PC-3 (cell line): ENCODE measurements around the gene POLR2E. TPM values are rescaled to one million over a fixed set of nuclear protein-coding genes. Genes with fewer than 3 reads are reported as not detected.

ENCODE experiments used
- ATAC-seq: fragments of 200-7000 bp; cut with Tn5 transposase; 2 replicates; pipeline ENCODE4 v1.9.1; 2020; ENCODE audit warnings: mild to moderate bottlenecking, moderate library complexity
- BruUV-seq: library from RNA; stranded (reverse); fragments of 400-500 nt; replicated peaks from 2 replicates; lab custom pipeline; 2021; lab: Mats Ljungman, UMichigan
- CTCF ChIA-PET: fragments of 300-600 bp; sonication (Branson Sonifier 250); formaldehyde crosslinking; loops from one replicate; lab custom pipeline; 2022; ENCODE audit warnings: antibody characterized with exemption; lab: Charles Lee
- POLR2A ChIA-PET: fragments of 300-600 bp; sonication (Branson Sonifier 250); formaldehyde crosslinking; loops from one replicate; lab custom pipeline; 2022; ENCODE audit warnings: antibody characterized with exemption; ENCODE audit not compliant: unreplicated experiment; lab: Charles Lee
- DNase-seq: peaks from one replicate; pipeline ENCODE4 v3.0.0-alpha.2; 2015
- H2AFZ ChIP-seq: fragments of 300-600 bp; sonication (generic); 2 replicates; pipeline ENCODE4 v1.6.0; 2016; ENCODE audit warnings: antibody characterized with exemption, low read length
- H3F3A ChIP-seq: fragments of 300-600 bp; sonication (generic); one replicate; pipeline ENCODE4 v1.6.0; 2017; ENCODE audit warnings: antibody characterized with exemption, low read length, control low read depth, mild to moderate bottlenecking; ENCODE audit not compliant: unreplicated experiment
- H3K27ac ChIP-seq: fragments of 300-600 bp; sonication (generic); 2 replicates; pipeline ENCODE4 v1.5.1; 2016; ENCODE audit warnings: mild to moderate bottlenecking, low read length
- H3K27me3 ChIP-seq: fragments of 300-600 bp; sonication (generic); 2 replicates; pipeline ENCODE4 v1.6.1; 2016; ENCODE audit warnings: low read length, mixed read lengths
- H3K36me3 ChIP-seq: fragments of 300-600 bp; sonication (generic); 2 replicates; pipeline ENCODE4 v1.6.1; 2016; ENCODE audit warnings: low read depth, mixed run types, low read length, mixed read lengths
- H3K4me1 ChIP-seq: fragments of 300-600 bp; sonication (generic); 2 replicates; pipeline ENCODE4 v1.5.1; 2016; ENCODE audit warnings: low read length; ENCODE audit not compliant: insufficient read depth
- H3K4me2 ChIP-seq: fragments of 300-600 bp; sonication (generic); 2 replicates; pipeline ENCODE4 v1.6.0; 2016; ENCODE audit warnings: low read length
- H3K4me3 ChIP-seq: fragments of 300-600 bp; sonication (generic); 2 replicates; pipeline ENCODE4 v1.5.1; 2016; ENCODE audit warnings: mild to moderate bottlenecking, low read length, mixed read lengths
- H3K79me2 ChIP-seq: fragments of 300-600 bp; sonication (generic); 2 replicates; pipeline ENCODE4 v1.6.1; 2017; ENCODE audit warnings: low read length, mixed read lengths
- H3K9ac ChIP-seq: fragments of 300-600 bp; sonication (generic); 2 replicates; pipeline ENCODE4 v1.6.0; 2016; ENCODE audit warnings: mild to moderate bottlenecking, low read length
- H3K9me2 ChIP-seq: fragments of 300-600 bp; sonication (generic); replicated peaks from 2 replicates; pipeline ENCODE4 v1.6.1; 2016; ENCODE audit warnings: mixed run types, low read length, mixed read lengths
- H3K9me3 ChIP-seq: fragments of 300-600 bp; sonication (generic); 2 replicates; pipeline ENCODE4 v1.6.1; 2016; ENCODE audit warnings: low read length, mixed read lengths
- H4K20me1 ChIP-seq: fragments of 300-600 bp; sonication (generic); 2 replicates; pipeline ENCODE4 v1.6.1; 2016; ENCODE audit warnings: low read length, mixed read lengths
- EZH2 ChIP-seq: fragments of 300-600 bp; sonication (generic); IDR thresholded peaks from one replicate; pipeline ENCODE4 v1.6.1; 2017; ENCODE audit warnings: antibody characterized with exemption, mild to moderate bottlenecking, low read length; ENCODE audit not compliant: unreplicated experiment
- EZH2phosphoT487 ChIP-seq: fragments of 300-600 bp; sonication (generic); IDR thresholded peaks from 2 replicates; pipeline ENCODE4 v1.6.1; 2018; ENCODE audit warnings: mild to moderate bottlenecking, antibody characterized with exemption, low read length, borderline replicate concordance
- intact Hi-C: fragments of 100-400 bp; cut with micrococcal nuclease; formaldehyde crosslinking; loops from 2 replicates; pipeline ENCODE4 v1.9.0; 2023
- total RNA-seq: library from RNA; depleted of rRNA; stranded (reverse); fragments of >200 nt; gene quantifications from 2 replicates; pipeline ENCODE4 v1.2.3, GENCODE V29; 2014
- TF ChIP-seq, protein P1 (sequence below): fragments of 300-600 bp; sonication (generic); conservative IDR thresholded peaks from 2 replicates; pipeline ENCODE4 v1.5.1; 2017; ENCODE audit warnings: antibody characterized with exemption, low read depth, mild to moderate bottlenecking, low read length

Gene POLR2E
- total RNA-seq, 1 experiment from 2014 or later = 375 TPM

DNA sequence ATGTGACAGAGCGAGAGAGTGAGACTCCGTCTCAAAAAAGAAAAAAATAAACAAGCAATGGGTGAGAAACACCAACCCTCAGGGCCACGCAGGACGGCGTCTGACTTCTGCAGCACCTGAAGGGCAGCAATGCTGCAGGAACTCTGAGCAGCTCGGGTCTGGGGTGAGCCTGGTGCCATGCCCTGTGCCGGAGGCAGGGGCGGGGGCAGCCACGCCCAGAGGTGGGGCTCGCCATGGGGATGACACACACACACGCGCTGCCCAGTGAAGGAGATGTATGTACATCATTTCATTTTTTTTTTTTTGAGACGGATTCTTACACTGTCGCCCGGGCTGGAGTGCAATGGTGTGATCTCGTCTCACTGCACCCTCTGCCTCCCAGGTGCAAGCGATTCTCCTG, 32.9 kb upstream of the POLR2E start:
- H3K79me2 ChIP-seq = peaks cover 43% of the 10 kb centered on the region

DNA sequence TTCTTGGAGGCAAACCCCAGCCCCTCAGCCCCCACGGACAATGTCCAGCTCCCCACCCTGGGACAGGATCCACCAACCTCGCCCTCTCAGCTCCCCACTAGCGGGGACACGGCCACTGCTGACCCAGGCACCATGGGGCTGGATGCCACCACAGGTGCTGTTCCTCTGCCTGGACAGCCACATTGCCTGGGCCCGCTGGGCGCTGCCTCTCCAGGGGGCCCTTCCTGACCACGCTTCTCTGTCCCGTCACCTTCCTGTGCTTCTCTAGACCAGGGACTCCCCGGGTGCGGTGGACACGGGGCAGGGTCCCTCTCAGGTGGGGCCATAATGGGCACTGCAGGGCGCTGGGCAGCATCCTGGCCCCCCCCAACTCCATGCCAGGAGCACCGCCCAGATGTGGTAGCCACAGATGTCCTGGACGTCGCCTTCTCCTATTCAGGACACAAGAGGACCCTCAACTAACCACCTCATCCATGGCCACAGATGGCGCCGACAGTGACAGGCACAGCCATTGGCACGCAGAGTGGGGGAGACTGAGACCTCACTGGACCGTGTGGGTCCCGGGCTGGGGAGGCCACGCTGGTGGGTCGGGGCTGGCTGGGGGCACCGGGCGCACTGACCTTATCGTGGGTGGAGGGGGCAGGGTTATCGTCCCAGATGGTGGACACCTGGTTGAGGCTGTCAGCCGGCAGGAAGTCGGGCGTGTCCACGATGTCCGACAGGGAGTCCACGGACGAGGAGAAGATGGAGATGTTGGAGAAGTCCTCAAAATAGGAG, 32.0 kb upstream of the POLR2E start:
- POLR2A ChIA-PET = no interaction called here
- ATAC-seq (no peak), DNase-seq (no peak)
- Histone ChIP-seq H3K9ac (no peak overlapping the region), H3K79me2 (peaks cover 34% of the 10 kb centered on the region), H3K4me1 (no peaks in the 10 kb centered on the region; the same call in 1 of the 2 replicates), H3F3A (no peaks in the 10 kb centered on the region), H3K9me3 (no peaks in the 10 kb centered on the region), H3K9me2 (no peaks in the 10 kb centered on the region), H2AFZ (no peak overlapping the region), H3K36me3 (peaks cover 13% of the 10 kb centered on the region), H3K4me2 (no peak overlapping the region), H3K27me3 (no peaks in the 10 kb centered on the region), H4K20me1 (peaks cover 12% of the 10 kb centered on the region; the same call in 1 of the 2 replicates), H3K27ac (no peak overlapping the region), H3K4me3 (no peak overlapping the region)
- CTCF ChIA-PET = no interaction called here
- intact Hi-C loops = no loop called here
- TF ChIP-seq, protein P1, sequence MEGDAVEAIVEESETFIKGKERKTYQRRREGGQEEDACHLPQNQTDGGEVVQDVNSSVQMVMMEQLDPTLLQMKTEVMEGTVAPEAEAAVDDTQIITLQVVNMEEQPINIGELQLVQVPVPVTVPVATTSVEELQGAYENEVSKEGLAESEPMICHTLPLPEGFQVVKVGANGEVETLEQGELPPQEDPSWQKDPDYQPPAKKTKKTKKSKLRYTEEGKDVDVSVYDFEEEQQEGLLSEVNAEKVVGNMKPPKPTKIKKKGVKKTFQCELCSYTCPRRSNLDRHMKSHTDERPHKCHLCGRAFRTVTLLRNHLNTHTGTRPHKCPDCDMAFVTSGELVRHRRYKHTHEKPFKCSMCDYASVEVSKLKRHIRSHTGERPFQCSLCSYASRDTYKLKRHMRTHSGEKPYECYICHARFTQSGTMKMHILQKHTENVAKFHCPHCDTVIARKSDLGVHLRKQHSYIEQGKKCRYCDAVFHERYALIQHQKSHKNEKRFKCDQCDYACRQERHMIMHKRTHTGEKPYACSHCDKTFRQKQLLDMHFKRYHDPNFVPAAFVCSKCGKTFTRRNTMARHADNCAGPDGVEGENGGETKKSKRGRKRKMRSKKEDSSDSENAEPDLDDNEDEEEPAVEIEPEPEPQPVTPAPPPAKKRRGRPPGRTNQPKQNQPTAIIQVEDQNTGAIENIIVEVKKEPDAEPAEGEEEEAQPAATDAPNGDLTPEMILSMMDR = no peak
- TF ChIP-seq EZH2phosphoT487 = no peak
- no peak for TF ChIP-seq EZH2
- no TSS peak for BruUV-seq

More for the DNA sequence above, 32.9 kb upstream of the POLR2E start:
- intact Hi-C loops = no loop called here
- no peak overlapping the region for H3K4me3 ChIP-seq
- CTCF ChIA-PET = no interaction called here
- no peaks in the 10 kb centered on the region for H3K9me2 ChIP-seq
- no peak overlapping the region for H3K9ac ChIP-seq
- DNase-seq (no peak), ATAC-seq (no peak)
- H3F3A ChIP-seq = no peaks in the 10 kb centered on the region
- no peaks in the 10 kb centered on the region for H3K27me3 ChIP-seq
- peaks cover 9% of the 10 kb centered on the region for H3K36me3 ChIP-seq
- no peak for TF ChIP-seq EZH2
- TF ChIP-seq, protein P1 = no peak
- TF ChIP-seq EZH2phosphoT487 = no peak
- H2AFZ ChIP-seq = no peak overlapping the region
- no peak overlapping the region for H3K27ac ChIP-seq
- no peak overlapping the region for H3K4me2 ChIP-seq
- H3K9me3 ChIP-seq = no peaks in the 10 kb centered on the region
- POLR2A ChIA-PET = no interaction called here
- no TSS peak for BruUV-seq
- H4K20me1 ChIP-seq = peaks cover 12% of the 10 kb centered on the region
- H3K4me1 ChIP-seq = no peaks in the 10 kb centered on the region; the same call in 1 of the 2 replicates
